Measurements from ENCODE around the gene AGBL4. TPM values are rescaled to one million over a fixed set of nuclear protein-coding genes. Genes with fewer than 3 reads are reported as not detected.

AGBL4 gene
- total and polyA plus RNA-seq, 2 of the 4 experiments (the other 2 are of a cell fraction): not detected

GRCh38 chr1:48619539-48619938 lies 1404.2 kb downstream of the AGBL4 start:
- Histone ChIP-seq H3K79me1 (ENCODE audit: low read depth in 1 of 2, low read length in 2 of 2) (no peaks in the 10 kb centered on the region), H4K8ac (ENCODE audit: low read depth in 2 of 2, low read length in 2 of 2) (no peak overlapping the region), H4K20me1 (ENCODE audit: insufficient read depth, low read length) (no peaks in the 10 kb centered on the region), H3K4me1 (ENCODE audit: control insufficient read depth, insufficient read depth, low read length) (no peaks in the 10 kb centered on the region), H3K36me3 (ENCODE audit: control insufficient read depth, insufficient read depth, low read length) (no peaks in the 10 kb centered on the region), H3K4me2 (ENCODE audit: low read depth, low read length) (no peak overlapping the region), H2BK20ac (ENCODE audit: low read depth, low read length) (no peak overlapping the region), H4K91ac (ENCODE audit: insufficient read depth, low read depth, low read length) (no peak overlapping the region), H3K9ac (ENCODE audit: low read depth, low read length) (no peak overlapping the region), H2AFZ (replicated peaks; ENCODE audit: low read length, poor library complexity) (no peak overlapping the region), H3K23ac (ENCODE audit: low read depth, low read length) (no peak overlapping the region), H3K56ac (ENCODE audit: extremely low read depth, insufficient read depth, low read length) (no peak overlapping the region), H2BK5ac (ENCODE audit: low read depth, low read length, poor library complexity, severe bottlenecking) (no peak overlapping the region), H3K9me3 (ENCODE audit: control insufficient read depth, insufficient read depth, low read length) (no peaks in the 10 kb centered on the region), H3K4me3 (ENCODE audit: insufficient read depth, low read depth, low read length) (no peak overlapping the region), H4K5ac (ENCODE audit: low read depth, low read length) (no peak overlapping the region), H2BK120ac (ENCODE audit: low read depth, low read length) (no peak overlapping the region), H2BK15ac (ENCODE audit: low read depth, low read length) (no peak overlapping the region), H3K27me3 (ENCODE audit: control insufficient read depth, insufficient read depth, low read length) (no peaks in the 10 kb centered on the region), H3K4ac (ENCODE audit: low read depth, low read length) (no peak overlapping the region), H2AK9ac (replicated peaks; ENCODE audit: low read depth, low read length, poor library complexity) (no peak overlapping the region), H2AK5ac (ENCODE audit: low read depth, low read length) (no peak overlapping the region), H3K27ac (ENCODE audit: insufficient read depth, low read length) (no peak overlapping the region), H3K18ac (ENCODE audit: low read depth, low read length) (no peak overlapping the region), H3K14ac (replicated peaks; ENCODE audit: low read depth, low read length) (no peak overlapping the region), H3K9me1 (ENCODE audit: insufficient read depth, low read length) (no peaks in the 10 kb centered on the region)
- intact Hi-C loops (cut with micrococcal nuclease): no loop called here
- WGBS, 2 experiments (ENCODE audit: extremely low coverage in 2 of 2, insufficient read length in 1 of 2): 5% methylated on average over 3 of the region's 9 CpGs; no CpG with 5 or more reads in 1 of the 2 experiments
- dilution Hi-C loops (cut with HindIII; ENCODE audit: low sequenced_read_pairs, unreplicated experiment): no loop called here
- no TSS peak for BruUV-seq (replicated peaks)
- DNase-seq (peak; percentile 3), ATAC-seq (ENCODE audit: low read depth) (no peak)
- ChIA-PET POLR2A (ENCODE audit: unreplicated experiment) (no interaction called here), CTCF (no interaction called here)
- TF ChIP-seq SMC3 (IDR thresholded peaks at IDR 0.05; ENCODE audit: low read depth, low read length) (no peak), CEBPB (IDR thresholded peaks at IDR 0.05; ENCODE audit: low read depth, low read length) (no peak), RCOR1 (IDR thresholded peaks at IDR 0.05; ENCODE audit: insufficient replicate concordance, low read length) (no peak), NFE2L2 (IDR thresholded peaks at IDR 0.05; ENCODE audit: low read depth, low read length) (no peak), FOS (IDR thresholded peaks at IDR 0.05; ENCODE audit: low read depth, low read length) (no peak), RFX5 (IDR thresholded peaks at IDR 0.05; ENCODE audit: low read depth, low read length) (no peak), POLR2A (IDR thresholded peaks at IDR 0.05; ENCODE audit: low read depth, low read length) (no peak), RAD21 (IDR thresholded peaks at IDR 0.05; ENCODE audit: low read length) (no peak), MXI1 (IDR thresholded peaks at IDR 0.05; ENCODE audit: borderline replicate concordance, low read depth, low read length) (no peak)
- TF ChIP-seq, protein P1, sequence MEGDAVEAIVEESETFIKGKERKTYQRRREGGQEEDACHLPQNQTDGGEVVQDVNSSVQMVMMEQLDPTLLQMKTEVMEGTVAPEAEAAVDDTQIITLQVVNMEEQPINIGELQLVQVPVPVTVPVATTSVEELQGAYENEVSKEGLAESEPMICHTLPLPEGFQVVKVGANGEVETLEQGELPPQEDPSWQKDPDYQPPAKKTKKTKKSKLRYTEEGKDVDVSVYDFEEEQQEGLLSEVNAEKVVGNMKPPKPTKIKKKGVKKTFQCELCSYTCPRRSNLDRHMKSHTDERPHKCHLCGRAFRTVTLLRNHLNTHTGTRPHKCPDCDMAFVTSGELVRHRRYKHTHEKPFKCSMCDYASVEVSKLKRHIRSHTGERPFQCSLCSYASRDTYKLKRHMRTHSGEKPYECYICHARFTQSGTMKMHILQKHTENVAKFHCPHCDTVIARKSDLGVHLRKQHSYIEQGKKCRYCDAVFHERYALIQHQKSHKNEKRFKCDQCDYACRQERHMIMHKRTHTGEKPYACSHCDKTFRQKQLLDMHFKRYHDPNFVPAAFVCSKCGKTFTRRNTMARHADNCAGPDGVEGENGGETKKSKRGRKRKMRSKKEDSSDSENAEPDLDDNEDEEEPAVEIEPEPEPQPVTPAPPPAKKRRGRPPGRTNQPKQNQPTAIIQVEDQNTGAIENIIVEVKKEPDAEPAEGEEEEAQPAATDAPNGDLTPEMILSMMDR (conservative IDR thresholded peaks at IDR 0.05; ENCODE audit: low read depth, low read length): no peak
- TF ChIP-seq, protein P2, sequence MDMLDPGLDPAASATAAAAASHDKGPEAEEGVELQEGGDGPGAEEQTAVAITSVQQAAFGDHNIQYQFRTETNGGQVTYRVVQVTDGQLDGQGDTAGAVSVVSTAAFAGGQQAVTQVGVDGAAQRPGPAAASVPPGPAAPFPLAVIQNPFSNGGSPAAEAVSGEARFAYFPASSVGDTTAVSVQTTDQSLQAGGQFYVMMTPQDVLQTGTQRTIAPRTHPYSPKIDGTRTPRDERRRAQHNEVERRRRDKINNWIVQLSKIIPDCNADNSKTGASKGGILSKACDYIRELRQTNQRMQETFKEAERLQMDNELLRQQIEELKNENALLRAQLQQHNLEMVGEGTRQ (IDR thresholded peaks at IDR 0.05; ENCODE audit: low read depth, low read length): no peak
- TF ChIP-seq, protein P3, sequence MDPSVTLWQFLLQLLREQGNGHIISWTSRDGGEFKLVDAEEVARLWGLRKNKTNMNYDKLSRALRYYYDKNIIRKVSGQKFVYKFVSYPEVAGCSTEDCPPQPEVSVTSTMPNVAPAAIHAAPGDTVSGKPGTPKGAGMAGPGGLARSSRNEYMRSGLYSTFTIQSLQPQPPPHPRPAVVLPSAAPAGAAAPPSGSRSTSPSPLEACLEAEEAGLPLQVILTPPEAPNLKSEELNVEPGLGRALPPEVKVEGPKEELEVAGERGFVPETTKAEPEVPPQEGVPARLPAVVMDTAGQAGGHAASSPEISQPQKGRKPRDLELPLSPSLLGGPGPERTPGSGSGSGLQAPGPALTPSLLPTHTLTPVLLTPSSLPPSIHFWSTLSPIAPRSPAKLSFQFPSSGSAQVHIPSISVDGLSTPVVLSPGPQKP (IDR thresholded peaks at IDR 0.05; ENCODE audit: borderline replicate concordance, low read depth, low read length): no peak
- in situ Hi-C loops (cut with MboI; ENCODE audit: low sequenced_read_pairs): no loop called here
